ENCODE measurements around the gene PLXNA4.

PLXNA4 gene

DNA sequence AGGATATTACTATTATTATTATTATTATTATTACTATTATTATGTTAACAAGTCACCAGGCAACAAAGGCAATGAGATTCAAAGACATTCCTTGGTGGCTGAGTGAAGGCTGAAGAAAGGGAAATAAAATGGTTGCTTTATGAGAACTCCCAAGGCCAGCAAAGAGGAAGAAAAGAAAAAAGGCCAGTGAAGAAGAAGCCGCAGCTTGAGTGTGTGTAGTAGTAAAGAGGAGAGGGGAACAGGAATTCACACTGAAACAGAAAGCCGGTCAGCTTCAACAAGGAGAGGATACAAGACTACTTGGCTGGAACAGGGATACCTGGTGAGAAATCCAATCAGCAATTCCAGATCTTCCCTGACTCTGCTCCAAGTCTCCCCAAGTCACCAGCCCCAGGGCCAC, 42.4 kb downstream of the PLXNA4 start:
- no peak for DNase-seq (ENCODE audit: low spot score)

- DNase-seq (ENCODE audit: low spot score) = no peak
Measured at GRCh38 chr7:132532281-132532680, 44.0 kb downstream of the PLXNA4 start.

DNA sequence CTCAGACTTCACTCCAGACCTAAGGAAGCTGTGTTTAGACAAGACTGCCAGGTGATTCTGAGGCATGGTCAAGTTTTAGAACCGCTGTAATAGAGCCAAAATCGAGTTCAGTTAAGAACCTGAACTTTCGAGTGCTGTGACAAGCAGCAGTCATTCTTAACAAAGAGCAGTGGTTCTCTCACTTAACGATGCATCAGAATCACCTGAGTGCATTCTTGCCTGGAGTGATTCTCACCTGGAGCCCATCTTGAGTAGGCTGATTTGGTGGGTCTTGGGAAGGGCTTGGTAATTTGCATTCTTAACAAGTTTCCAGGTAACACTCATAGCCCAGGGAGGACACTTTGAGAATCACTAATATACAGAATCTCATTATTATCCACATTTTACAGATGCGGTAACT, 44.7 kb downstream of the PLXNA4 start:
- DNase-seq (ENCODE audit: low spot score) = no peak

GRCh38 chr7:132528695-132529094, 47.6 kb downstream of the PLXNA4 start:
- DNase-seq (ENCODE audit: low spot score) = no peak

GRCh38 chr7:132527467-132528410, 48.5 kb downstream of the PLXNA4 start:
- no peak for DNase-seq (ENCODE audit: low spot score)

DNA sequence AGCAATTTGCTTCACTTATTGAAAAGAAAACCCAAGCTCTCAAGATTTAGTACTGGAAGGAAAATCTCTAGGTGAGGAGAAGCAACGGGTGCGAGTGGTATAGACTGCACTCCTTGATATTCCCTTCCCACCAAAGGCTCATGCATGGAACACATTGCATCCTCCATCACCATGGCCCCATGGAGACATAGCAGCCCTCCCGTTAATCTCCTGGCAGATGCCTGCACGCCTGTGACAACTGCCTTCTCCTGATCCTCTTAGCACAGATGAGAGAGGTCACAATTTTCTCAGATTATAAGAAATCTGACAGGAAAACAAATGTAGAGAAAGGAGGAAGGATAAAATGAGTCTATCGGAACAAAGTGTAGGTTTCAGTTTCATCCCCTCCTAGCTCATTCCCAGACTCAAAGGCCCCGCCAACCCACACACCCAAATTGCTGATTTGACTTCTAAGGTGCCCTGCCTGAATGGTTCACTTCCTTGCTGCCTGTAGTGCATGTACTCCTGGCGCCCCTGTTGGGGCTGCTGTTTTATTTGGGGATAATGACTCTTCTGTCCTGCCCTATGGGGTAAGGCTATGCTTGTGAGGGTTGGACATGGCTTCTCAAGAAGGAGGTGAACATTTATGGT, 50.0 kb downstream of the PLXNA4 start:
- no peak for DNase-seq (ENCODE audit: low spot score)

DNA sequence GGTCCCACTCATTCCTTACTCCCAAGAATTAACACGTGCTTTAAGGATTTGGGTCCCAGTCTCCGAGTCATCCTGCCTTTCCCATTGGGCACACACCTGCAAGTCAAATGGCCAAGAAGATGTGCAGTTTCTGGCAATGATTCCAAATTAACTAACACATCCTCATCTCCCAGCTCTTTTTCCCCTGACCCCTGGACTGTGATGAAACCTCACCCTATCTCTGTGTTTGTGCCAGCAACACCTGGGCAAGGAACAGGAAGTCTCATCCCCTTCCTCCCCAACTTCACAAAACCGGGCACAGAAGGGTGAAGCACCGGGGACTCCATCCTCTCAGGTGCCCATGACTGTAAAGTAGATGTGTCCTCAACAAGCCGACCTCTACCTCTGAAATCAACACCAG, 54.8 kb downstream of the PLXNA4 start:
- DNase-seq (ENCODE audit: low spot score) = no peak

DNA sequence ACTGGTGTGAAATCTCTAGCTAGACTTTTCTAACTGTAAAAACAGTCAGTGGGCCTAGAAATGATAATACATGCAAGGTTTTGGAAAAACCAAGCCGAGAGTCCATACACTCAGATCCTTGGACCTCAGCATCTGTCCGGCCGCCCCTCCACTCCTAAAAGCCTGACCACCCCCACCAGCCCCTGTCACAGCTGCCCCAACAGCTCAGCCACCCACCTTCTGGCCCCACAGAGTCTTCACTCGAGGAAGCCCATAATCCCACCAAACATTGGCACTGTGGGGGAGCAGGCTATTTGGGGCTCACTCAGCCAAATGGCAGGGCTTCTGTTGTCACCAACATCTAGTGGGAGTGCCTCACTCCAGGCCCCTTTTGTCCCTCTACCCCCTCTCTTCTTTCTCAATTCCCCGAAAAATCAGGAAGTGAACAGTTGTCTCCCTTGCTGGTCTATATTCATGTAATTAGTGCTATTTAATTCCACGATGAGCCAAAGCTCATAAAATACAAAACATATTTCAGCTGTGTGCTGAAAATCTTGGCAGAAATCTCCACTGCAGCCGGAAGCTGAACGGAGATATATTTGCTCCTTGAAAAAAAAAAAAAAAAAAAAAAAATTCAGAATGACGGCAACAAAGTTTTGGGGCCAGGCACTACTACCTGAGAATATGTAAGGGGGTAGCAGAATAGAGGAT, 55.5 kb downstream of the PLXNA4 start:
- DNase-seq (ENCODE audit: low spot score) = no peak

DNA sequence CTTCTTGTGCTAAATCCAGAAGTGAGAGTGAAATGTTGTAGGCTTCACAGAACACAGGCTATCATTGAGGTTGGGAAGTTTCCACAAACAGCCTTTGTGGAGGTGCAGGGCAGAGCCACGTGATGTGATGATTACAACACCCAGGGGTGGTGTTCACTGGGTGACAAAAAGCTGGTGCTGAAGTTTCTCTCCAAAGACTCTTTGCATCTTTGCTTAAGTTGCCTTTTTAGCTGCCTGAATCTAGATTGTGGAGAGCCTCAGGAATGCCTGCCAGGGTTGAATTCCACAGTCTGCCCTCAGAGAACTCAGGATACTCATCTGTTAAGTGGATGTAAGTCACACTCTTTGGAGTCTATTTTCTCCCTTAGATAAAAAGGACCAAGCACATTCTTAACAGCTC, 56.3 kb downstream of the PLXNA4 start:
- no peak for DNase-seq (ENCODE audit: low spot score)

GRCh38 chr7:132518839-132519173, 57.5 kb downstream of the PLXNA4 start:
- no peak for DNase-seq (ENCODE audit: low spot score)

DNA sequence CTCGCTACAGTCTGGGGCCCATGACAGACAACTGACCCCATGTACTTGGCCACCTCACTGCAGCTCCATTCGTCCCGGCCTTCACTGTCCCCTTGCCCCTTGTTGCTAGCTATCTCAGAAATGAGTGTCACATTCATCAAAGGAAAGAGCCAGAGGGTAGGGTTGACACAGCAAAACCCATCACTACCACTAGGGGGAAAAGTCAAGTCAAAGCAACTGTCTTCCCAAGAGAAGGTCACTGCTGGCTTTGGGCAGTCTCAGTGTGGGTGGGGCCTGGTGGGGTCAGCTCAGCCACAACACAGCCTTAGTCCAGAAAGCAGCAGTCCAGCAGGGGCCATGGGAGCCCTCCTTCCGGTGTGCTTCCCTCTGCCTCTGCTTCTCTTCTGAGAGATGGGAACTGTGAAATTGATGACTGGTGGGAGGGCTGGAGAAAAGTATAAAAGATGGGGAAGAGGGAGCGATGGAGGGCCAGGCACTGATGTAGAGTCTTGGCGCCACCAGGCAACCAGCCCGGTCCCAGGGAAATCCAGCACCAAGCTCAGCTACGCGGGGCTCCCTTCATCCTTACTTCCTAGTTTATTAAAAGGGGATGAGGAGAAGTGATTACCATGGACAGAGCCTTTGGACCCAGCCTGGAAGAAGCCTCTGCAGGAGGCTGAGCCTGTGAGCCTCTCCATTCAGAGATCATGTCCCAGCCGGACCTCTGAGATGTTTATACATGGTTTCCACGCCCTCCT, 58.0 kb downstream of the PLXNA4 start:
- no peak for DNase-seq (ENCODE audit: low spot score)

DNA sequence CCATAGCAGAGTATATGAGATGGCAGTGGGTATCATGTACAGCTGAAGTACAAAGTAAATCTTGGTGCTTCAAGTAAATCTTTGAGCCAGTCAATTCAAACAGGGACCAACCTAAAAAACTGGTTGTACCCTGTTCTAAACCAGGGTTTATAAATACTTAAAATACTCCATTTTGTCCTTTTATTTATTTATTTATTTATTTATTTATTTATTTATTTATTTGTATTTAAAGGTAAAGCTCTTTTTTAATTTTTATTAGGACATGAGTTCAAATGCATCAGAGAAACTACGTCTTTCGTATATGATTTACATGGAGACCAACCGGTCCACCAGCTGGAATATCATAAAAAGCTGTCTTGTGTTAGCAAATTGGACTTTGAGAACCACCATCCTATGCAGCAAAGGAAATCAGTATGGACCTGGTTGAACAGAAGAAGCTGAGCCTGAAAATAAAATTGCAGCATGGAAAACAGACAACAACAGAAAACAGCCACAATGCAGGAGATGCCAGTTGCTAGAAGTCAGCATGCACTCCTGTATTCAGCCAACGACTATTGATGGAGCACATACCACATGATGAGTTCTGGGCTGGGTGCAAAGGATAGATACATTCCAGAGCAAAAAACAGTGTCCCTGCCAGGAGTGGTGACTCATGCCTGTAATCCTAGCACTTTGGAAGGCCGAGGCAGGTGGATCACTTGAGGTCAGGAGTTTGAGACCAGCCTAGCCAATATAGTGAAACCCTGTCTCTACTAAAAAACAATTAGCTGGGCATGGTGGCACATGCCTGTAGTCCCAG, 60.0 kb downstream of the PLXNA4 start:
- DNase-seq (ENCODE audit: low spot score) = no peak

- DNase-seq (ENCODE audit: low spot score) = no peak
Measured at GRCh38 chr7:132515181-132515580, 61.1 kb downstream of the PLXNA4 start.

- DNase-seq (ENCODE audit: low spot score) = no peak
Measured at GRCh38 chr7:132514430-132514829, 61.8 kb downstream of the PLXNA4 start.

DNA sequence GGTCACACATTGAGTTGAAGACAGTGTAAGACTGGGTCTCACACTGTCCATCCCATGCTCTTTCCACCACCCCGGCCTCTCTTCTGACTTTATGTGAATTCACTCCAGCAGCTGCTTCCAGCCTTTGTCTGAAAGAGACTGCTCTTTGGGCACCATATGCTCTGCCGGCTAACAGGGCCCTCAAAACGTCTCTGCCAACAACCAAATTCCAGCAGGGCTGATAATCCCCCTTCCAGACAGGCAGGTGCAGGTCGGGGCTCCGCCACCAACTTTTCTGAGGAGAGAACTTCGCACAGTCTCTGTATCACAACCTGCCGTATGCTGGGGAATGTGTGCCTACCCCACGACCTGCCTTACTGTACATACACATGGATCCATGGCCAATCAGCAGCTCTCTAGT, 64.3 kb downstream of the PLXNA4 start:
- DNase-seq (ENCODE audit: low spot score) = no peak

GRCh38 chr7:132511387-132511786, 64.9 kb downstream of the PLXNA4 start:
- no peak for DNase-seq (ENCODE audit: low spot score)

GRCh38 chr7:132509643-132510042, 66.6 kb downstream of the PLXNA4 start:
- no peak for DNase-seq (ENCODE audit: low spot score)

GRCh38 chr7:132508724-132509353, 67.4 kb downstream of the PLXNA4 start:
- no peak for DNase-seq (ENCODE audit: low spot score)

GRCh38 chr7:132504852-132505251, 71.4 kb downstream of the PLXNA4 start:
- no peak for DNase-seq (ENCODE audit: low spot score)

DNA sequence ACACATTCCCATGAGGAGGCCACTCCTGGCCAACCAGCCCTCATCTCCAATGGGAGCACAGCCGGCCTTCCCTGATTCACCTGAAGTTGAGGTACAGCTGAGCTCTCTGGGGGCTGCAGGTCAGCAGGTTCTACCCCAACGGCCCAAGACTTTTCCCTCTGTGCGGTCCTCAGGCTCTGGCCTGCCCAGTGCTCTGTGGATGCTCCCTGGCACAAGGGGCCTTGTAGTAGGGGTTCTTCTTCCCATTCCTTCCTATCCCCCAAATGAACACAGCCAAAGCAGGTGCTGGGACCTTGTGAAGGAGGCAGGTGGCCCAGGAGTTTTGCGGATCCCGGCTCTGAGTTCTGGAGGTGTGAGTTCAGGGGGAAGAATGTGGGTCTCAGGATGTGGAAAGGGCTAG, 72.2 kb downstream of the PLXNA4 start:
- no peak for DNase-seq (ENCODE audit: low spot score)

GRCh38 chr7:132503415-132503814, 72.9 kb downstream of the PLXNA4 start:
- no peak for DNase-seq (ENCODE audit: low spot score)
